BLaER1 (cell line): Measurements from ENCODE around the gene KDM3A.

ENCODE experiments used
- H3K27ac ChIP-seq: shearing (Covaris generic); formaldehyde crosslinking; 2 replicates; pipeline ENCODE4 v1.8.1; 2022
- H3K27me3 ChIP-seq: shearing (Covaris generic); formaldehyde crosslinking; 2 replicates; pipeline ENCODE4 v1.8.1; 2022
- H3K36me3 ChIP-seq: shearing (Covaris generic); formaldehyde crosslinking; 2 replicates; pipeline ENCODE4 v1.8.1; 2022
- H3K4me1 ChIP-seq: shearing (Covaris generic); formaldehyde crosslinking; 2 replicates; pipeline ENCODE4 v1.8.1; 2022
- H3K4me2 ChIP-seq: shearing (Covaris generic); formaldehyde crosslinking; 2 replicates; pipeline ENCODE4 v1.8.1; 2022
- H3K4me3 ChIP-seq: shearing (Covaris generic); formaldehyde crosslinking; 2 replicates; pipeline ENCODE4 v1.8.1; 2022
- H3K9ac ChIP-seq: shearing (Covaris generic); formaldehyde crosslinking; 2 replicates; pipeline ENCODE4 v1.8.1; 2022
- H3K9me3 ChIP-seq: shearing (Covaris generic); formaldehyde crosslinking; 2 replicates; pipeline ENCODE4 v1.8.1; 2022
- H4K20me1 ChIP-seq: shearing (Covaris generic); formaldehyde crosslinking; 2 replicates; pipeline ENCODE4 v1.8.1; 2022
- Cebpa-rat ChIP-seq: shearing (Covaris generic); IDR thresholded peaks from 2 replicates; pipeline ENCODE4 v1.8.1; 2022

The KDM3A gene

DNA sequence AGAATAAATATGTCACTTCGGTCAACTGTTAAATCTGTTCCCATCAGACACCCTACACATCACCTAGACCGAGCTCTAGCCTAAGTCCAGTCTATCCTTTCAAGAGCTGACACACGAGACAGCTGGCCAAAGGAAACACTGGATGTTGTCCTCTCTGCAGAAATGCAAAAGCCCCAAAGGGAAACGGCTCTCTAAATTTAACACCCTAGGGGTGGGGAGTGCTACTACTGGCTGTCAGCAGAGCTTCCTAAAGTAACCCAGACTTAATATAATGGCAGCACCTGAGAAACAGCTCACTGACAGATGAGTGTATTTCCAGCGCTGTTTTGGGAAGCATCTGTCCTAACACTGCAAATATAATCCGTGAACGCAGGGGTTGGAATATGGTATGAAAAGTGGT is 66.4 kb downstream of the KDM3A start:
- no peak overlapping the region for H3K9ac ChIP-seq
- TF ChIP-seq Cebpa-rat = no peak
- H3K4me3 ChIP-seq = no peak overlapping the region
- H3K4me2 ChIP-seq = no peak overlapping the region
- no peaks in the 10 kb centered on the region for H3K27me3 ChIP-seq
- no peaks in the 10 kb centered on the region for H3K4me1 ChIP-seq
- peaks cover 73% of the 10 kb centered on the region for H3K36me3 ChIP-seq
- H3K9me3 ChIP-seq = peaks cover under 1% of the 10 kb centered on the region; the same call in 1 of the 2 replicates
- H3K27ac ChIP-seq = no peak overlapping the region
- H4K20me1 ChIP-seq = no peaks in the 10 kb centered on the region

DNA sequence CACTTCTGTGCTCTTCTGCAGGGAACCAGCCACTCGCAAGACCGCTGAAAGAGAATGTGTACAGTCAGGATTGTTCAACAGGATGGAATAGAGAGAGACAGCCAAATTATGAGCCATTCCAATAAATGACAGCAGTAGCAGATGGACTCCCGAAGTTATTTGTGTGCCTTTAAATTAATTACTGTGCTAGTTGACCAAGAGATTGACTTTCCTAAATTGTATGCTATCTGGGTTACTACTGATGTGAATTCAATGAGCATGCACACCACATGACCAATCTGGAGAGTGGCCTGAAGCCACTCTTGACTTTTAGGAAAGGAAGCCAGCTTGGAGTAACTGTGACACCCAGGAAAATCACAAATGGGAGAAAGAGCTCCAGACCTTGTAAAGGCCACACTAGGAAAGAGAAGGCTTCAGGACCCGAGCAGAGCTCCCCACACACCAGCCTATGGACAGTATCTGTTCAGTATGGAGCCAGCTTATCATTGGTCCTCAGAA is 69.3 kb downstream of the KDM3A start:
- H3K9me3 ChIP-seq = no peaks in the 10 kb centered on the region
- no peak overlapping the region for H3K9ac ChIP-seq
- H4K20me1 ChIP-seq = no peaks in the 10 kb centered on the region
- no peak overlapping the region for H3K4me2 ChIP-seq
- H3K27me3 ChIP-seq = no peaks in the 10 kb centered on the region
- H3K4me1 ChIP-seq = no peaks in the 10 kb centered on the region
- no peak for TF ChIP-seq Cebpa-rat
- no peak overlapping the region for H3K4me3 ChIP-seq
- peaks cover 50% of the 10 kb centered on the region for H3K36me3 ChIP-seq
- H3K27ac ChIP-seq = no peak overlapping the region

GRCh38 chr2:86512034-86512433 is 70.9 kb downstream of the KDM3A start:
- no peaks in the 10 kb centered on the region for H3K4me1 ChIP-seq
- TF ChIP-seq Cebpa-rat = no peak
- H3K27me3 ChIP-seq = no peaks in the 10 kb centered on the region
- no peak overlapping the region for H3K4me3 ChIP-seq
- no peak overlapping the region for H3K4me2 ChIP-seq
- peaks cover 10% of the 10 kb centered on the region; the same call in 1 of the 2 replicates for H3K9me3 ChIP-seq
- peaks cover 42% of the 10 kb centered on the region for H3K36me3 ChIP-seq
- no peak overlapping the region for H3K9ac ChIP-seq
- no peaks in the 10 kb centered on the region for H4K20me1 ChIP-seq
- no peak overlapping the region for H3K27ac ChIP-seq

GRCh38 chr2:86512892-86513291 is 71.7 kb downstream of the KDM3A start:
- Histone ChIP-seq H3K4me1 (no peaks in the 10 kb centered on the region), H3K4me3 (no peak overlapping the region), H3K9ac (no peak overlapping the region), H3K9me3 (peaks cover 10% of the 10 kb centered on the region; the same call in 1 of the 2 replicates), H3K27ac (no peak overlapping the region), H3K36me3 (peaks cover 33% of the 10 kb centered on the region), H3K27me3 (no peaks in the 10 kb centered on the region), H3K4me2 (no peak overlapping the region), H4K20me1 (no peaks in the 10 kb centered on the region)
- TF ChIP-seq Cebpa-rat = no peak

DNA sequence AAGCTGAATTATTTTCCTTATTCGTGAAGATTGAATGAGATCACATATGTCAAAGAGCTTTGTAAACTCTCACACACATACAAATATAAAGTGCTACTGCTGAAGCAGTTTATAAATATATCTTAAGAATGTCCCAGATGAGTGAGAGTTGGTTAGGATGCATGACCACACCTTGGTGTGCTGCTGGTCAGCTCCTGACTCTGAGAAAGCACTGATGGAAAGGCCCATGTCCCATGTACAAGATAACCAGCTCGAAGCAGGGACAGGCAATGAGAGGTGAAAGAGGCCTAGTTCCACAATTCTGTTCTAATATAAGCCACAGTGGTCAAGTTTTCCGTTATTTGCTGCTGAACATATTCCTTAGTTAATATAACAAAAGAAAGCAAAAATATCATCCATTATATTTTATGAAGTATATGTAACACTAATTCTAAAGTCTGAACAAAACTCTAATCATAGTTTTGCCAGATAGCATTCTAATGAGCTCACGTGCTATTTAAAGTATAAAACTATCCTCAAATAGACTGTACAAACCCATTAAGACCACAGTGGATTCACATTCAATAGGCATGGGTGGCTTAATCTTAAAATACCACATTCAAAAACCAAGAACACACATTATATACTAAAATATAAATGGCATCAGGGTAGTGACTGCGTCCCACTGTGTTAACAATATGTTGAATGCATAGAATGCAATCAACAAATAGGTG is 72.9 kb downstream of the KDM3A start:
- peaks cover 10% of the 10 kb centered on the region; the same call in 1 of the 2 replicates for H3K9me3 ChIP-seq
- no peak overlapping the region for H3K9ac ChIP-seq
- TF ChIP-seq Cebpa-rat = no peak
- peaks cover 21% of the 10 kb centered on the region for H3K36me3 ChIP-seq
- no peaks in the 10 kb centered on the region for H3K4me1 ChIP-seq
- H3K27ac ChIP-seq = no peak overlapping the region
- no peak overlapping the region for H3K4me3 ChIP-seq
- H3K4me2 ChIP-seq = no peak overlapping the region
- no peaks in the 10 kb centered on the region for H3K27me3 ChIP-seq
- H4K20me1 ChIP-seq = no peaks in the 10 kb centered on the region

DNA sequence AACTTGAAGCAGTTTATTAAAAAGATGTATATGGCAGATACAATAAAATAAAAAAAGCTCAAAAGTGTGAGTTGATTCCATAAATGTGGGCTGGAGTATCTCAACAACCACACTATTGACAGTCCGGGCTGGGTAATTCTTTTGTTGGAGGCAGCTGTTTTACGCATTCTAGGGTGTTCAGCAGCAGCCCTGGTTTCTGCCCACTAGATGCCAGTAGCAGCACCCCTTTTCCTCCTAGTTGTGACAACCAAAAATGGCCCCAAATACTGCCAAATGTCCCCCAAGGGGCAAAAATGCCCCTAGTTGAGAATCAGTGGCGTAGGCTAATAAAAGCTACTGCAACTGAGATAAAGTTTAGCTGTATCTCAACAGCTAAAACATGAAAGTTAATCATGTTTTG is 77.3 kb downstream of the KDM3A start:
- Histone ChIP-seq H3K36me3 (peaks cover 23% of the 10 kb centered on the region), H3K4me1 (no peaks in the 10 kb centered on the region), H3K9me3 (peaks cover 27% of the 10 kb centered on the region), H3K4me2 (no peak overlapping the region), H3K9ac (no peak overlapping the region), H3K4me3 (no peak overlapping the region), H4K20me1 (no peaks in the 10 kb centered on the region), H3K27ac (no peak overlapping the region), H3K27me3 (no peaks in the 10 kb centered on the region)
- no peak for TF ChIP-seq Cebpa-rat

GRCh38 chr2:86519349-86519748 is 78.2 kb downstream of the KDM3A start:
- peaks cover 19% of the 10 kb centered on the region for H3K36me3 ChIP-seq
- H3K9me3 ChIP-seq = peaks cover 27% of the 10 kb centered on the region
- no peak overlapping the region for H3K4me3 ChIP-seq
- no peak overlapping the region for H3K27ac ChIP-seq
- H3K4me1 ChIP-seq = no peaks in the 10 kb centered on the region
- no peak overlapping the region for H3K9ac ChIP-seq
- H4K20me1 ChIP-seq = no peaks in the 10 kb centered on the region
- TF ChIP-seq Cebpa-rat = no peak
- H3K4me2 ChIP-seq = no peak overlapping the region
- no peaks in the 10 kb centered on the region for H3K27me3 ChIP-seq

GRCh38 chr2:86520153-86520552 is 79.0 kb downstream of the KDM3A start:
- Histone ChIP-seq H3K27me3 (no peaks in the 10 kb centered on the region), H3K4me2 (no peak overlapping the region), H3K9ac (no peak overlapping the region), H3K4me3 (no peak overlapping the region), H3K9me3 (peaks cover 27% of the 10 kb centered on the region), H4K20me1 (no peaks in the 10 kb centered on the region), H3K27ac (no peak overlapping the region), H3K36me3 (peaks cover 19% of the 10 kb centered on the region), H3K4me1 (no peaks in the 10 kb centered on the region)
- no peak for TF ChIP-seq Cebpa-rat

GRCh38 chr2:86521922-86522321 is 80.8 kb downstream of the KDM3A start:
- no peak for TF ChIP-seq Cebpa-rat
- H3K4me2 ChIP-seq = no peak overlapping the region

DNA sequence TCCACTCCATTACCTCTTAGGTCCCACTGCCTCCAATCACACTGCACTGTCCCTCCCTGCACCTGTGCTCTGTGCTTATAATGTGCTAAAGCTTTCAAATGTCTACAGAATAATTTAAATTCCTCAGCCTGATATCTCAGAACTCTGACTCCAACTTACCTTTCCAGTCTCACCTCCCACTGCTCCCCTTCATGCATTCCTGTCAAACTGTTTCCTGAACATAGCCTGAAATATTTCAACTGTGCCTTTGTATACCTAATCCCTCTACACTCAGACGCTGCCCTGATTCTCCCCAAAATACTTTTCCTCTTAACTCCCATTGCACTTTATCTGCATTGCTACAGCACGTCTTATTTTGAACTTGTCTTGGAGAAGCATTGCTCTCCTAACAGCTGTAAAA is 81.5 kb downstream of the KDM3A start:
- Histone ChIP-seq H3K4me2 (no peak overlapping the region), H3K9ac (no peak overlapping the region), H3K4me3 (no peak overlapping the region), H3K9me3 (peaks cover 17% of the 10 kb centered on the region), H3K27ac (no peak overlapping the region), H4K20me1 (no peaks in the 10 kb centered on the region), H3K36me3 (peaks cover 33% of the 10 kb centered on the region), H3K27me3 (no peaks in the 10 kb centered on the region), H3K4me1 (no peaks in the 10 kb centered on the region)
- TF ChIP-seq Cebpa-rat = no peak

More at GRCh38 chr2:86521922-86522321, 80.8 kb downstream of the KDM3A start:
- Histone ChIP-seq H3K4me3 (no peak overlapping the region), H3K9me3 (peaks cover 17% of the 10 kb centered on the region), H3K9ac (no peak overlapping the region), H3K27ac (no peak overlapping the region), H4K20me1 (no peaks in the 10 kb centered on the region), H3K4me1 (no peaks in the 10 kb centered on the region), H3K36me3 (peaks cover 25% of the 10 kb centered on the region), H3K27me3 (no peaks in the 10 kb centered on the region)
